HG02763 (cell line): ENCODE results near the gene SPTLC1.
"Not testable (repeated sequence)": the region's sequence is repeated elsewhere in the genome, so short reads cannot be mapped to it uniquely, and the experiment has no call there.

ENCODE experiments used
- ATAC-seq: cut with Tn5 transposase; IDR thresholded peaks from one replicate; pipeline ENCODE4 v1.9.1; 2021; ENCODE audit warnings: mild to moderate bottlenecking, moderate library complexity; ENCODE audit not compliant: unreplicated experiment

SPTLC1 gene

GRCh38 chr9:92036411-92036746 lies 78.8 kb downstream of the SPTLC1 start:
- ATAC-seq, result no peak

GRCh38 chr9:92035687-92036410 lies 79.4 kb downstream of the SPTLC1 start:
- ATAC-seq, result no peak

- no peak for ATAC-seq
These were observed 80.1 kb downstream of the SPTLC1 start for GRCh38 chr9:92035146-92035545.

GRCh38 chr9:92033991-92034390 lies 81.2 kb downstream of the SPTLC1 start:
- no peak for ATAC-seq

- no peak for ATAC-seq
These were observed 81.9 kb downstream of the SPTLC1 start for GRCh38 chr9:92033307-92033706.

- ATAC-seq, result no peak
These were observed 82.3 kb downstream of the SPTLC1 start for GRCh38 chr9:92032891-92033290.

GRCh38 chr9:92030367-92030766 lies 84.8 kb downstream of the SPTLC1 start:
- no peak for ATAC-seq

- ATAC-seq, result no peak
These were observed 85.7 kb downstream of the SPTLC1 start for GRCh38 chr9:92029553-92029952.

- no peak for ATAC-seq
These were observed 88.8 kb downstream of the SPTLC1 start for GRCh38 chr9:92026206-92027002.

- not testable (repeated sequence) for ATAC-seq
These were observed 93.2 kb downstream of the SPTLC1 start for GRCh38 chr9:92021785-92022541.

- ATAC-seq, result no peak
These were observed 95.6 kb downstream of the SPTLC1 start for GRCh38 chr9:92019658-92020057.

GRCh38 chr9:92010705-92011536 lies 104.3 kb downstream of the SPTLC1 start:
- no peak for ATAC-seq

GRCh38 chr9:92010253-92010652 lies 105.0 kb downstream of the SPTLC1 start:
- ATAC-seq, result not testable (repeated sequence)

GRCh38 chr9:92008041-92008440 lies 107.2 kb downstream of the SPTLC1 start:
- no peak for ATAC-seq

- ATAC-seq, result no peak
These were observed 111.2 kb downstream of the SPTLC1 start for GRCh38 chr9:92004045-92004392.

GRCh38 chr9:92003308-92004044 lies 111.7 kb downstream of the SPTLC1 start:
- ATAC-seq, result no peak

GRCh38 chr9:92001948-92002347 lies 113.3 kb downstream of the SPTLC1 start:
- ATAC-seq, result not testable (repeated sequence)

- no peak for ATAC-seq
These were observed 114.0 kb downstream of the SPTLC1 start for GRCh38 chr9:92001244-92001643.

GRCh38 chr9:91995000-91995655 lies 120.1 kb downstream of the SPTLC1 start:
- no peak for ATAC-seq

- ATAC-seq, result no peak
These were observed 120.8 kb downstream of the SPTLC1 start for GRCh38 chr9:91994422-91994821.
